HFF-Myc (cell line): ENCODE results near the gene ZNF473.

Source experiments
- DNase-seq: peaks from one replicate; pipeline ENCODE4 v3.0.0-alpha.2; 2011; ENCODE audit warnings: low read depth; ENCODE audit errors: extremely low read depth
- H3K4me3 ChIP-seq: replicated peaks from 2 replicates; pipeline ENCODE4 v1.5.1; 2011; ENCODE audit warnings: low read depth, mild to moderate bottlenecking, control low read depth, low read length
- TF ChIP-seq, protein P1 (sequence below): IDR thresholded peaks from 2 replicates; pipeline ENCODE4 v1.5.1; 2012; ENCODE audit warnings: mild to moderate bottlenecking, low read depth, low read length, control low read depth; ENCODE audit errors: missing control alignments

ZNF473 gene

DNA sequence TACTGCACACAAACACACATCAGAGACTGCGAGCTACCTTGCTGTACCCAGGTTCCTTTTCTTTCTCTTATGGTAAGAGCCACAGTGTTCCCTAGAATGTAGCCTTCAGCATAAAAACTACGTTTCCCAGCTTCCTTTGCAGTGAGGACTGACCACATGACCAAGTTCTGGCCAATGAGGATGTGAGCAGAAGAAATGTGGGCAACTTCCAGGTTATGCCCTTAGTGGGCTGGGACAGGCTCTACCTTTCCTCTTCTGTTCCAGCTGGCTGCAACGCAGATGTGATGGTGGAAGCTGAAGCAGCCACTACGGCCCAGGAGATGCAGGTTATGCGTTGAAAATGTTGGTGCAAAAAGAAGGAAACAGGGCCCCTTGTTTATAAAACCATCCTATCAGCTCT is 28.1 kb upstream of the ZNF473 start:
- no peak for DNase-seq
- TF ChIP-seq, protein P1, sequence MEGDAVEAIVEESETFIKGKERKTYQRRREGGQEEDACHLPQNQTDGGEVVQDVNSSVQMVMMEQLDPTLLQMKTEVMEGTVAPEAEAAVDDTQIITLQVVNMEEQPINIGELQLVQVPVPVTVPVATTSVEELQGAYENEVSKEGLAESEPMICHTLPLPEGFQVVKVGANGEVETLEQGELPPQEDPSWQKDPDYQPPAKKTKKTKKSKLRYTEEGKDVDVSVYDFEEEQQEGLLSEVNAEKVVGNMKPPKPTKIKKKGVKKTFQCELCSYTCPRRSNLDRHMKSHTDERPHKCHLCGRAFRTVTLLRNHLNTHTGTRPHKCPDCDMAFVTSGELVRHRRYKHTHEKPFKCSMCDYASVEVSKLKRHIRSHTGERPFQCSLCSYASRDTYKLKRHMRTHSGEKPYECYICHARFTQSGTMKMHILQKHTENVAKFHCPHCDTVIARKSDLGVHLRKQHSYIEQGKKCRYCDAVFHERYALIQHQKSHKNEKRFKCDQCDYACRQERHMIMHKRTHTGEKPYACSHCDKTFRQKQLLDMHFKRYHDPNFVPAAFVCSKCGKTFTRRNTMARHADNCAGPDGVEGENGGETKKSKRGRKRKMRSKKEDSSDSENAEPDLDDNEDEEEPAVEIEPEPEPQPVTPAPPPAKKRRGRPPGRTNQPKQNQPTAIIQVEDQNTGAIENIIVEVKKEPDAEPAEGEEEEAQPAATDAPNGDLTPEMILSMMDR: no peak
- H3K4me3 ChIP-seq: no peak overlapping the region

DNA sequence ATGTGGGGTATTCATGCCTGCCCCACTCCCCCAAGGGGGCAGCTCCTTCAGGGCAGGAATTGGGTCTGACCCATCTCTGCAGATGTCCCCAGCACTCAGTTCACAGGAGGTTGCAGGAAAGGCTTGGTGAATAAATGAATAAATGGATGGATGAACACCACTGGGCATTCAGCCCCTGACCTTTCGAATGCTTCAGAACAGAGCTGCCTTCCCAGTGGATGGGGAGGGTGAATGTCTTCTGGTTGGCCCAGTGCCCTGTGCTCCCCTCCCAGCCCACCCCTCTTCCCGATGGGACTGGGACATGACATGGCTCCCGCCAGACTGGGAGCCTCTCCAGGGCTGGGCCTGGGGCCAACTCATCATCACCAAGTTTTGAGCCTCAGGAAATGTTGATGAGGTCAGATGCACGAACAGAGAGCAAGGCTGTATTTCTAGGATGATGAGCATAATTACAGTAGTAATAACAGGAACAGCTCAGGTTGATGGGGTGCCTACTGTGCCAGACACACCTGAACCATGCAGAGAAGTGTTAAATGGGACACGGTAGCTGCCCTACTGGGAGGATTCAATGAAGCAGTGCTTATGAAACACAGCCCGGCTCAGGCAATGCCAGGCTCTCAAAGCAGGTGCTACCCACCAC is 26.3 kb upstream of the ZNF473 start:
- DNase-seq: no peak
- TF ChIP-seq, protein P1: no peak
- H3K4me3 ChIP-seq: no peak overlapping the region

DNA sequence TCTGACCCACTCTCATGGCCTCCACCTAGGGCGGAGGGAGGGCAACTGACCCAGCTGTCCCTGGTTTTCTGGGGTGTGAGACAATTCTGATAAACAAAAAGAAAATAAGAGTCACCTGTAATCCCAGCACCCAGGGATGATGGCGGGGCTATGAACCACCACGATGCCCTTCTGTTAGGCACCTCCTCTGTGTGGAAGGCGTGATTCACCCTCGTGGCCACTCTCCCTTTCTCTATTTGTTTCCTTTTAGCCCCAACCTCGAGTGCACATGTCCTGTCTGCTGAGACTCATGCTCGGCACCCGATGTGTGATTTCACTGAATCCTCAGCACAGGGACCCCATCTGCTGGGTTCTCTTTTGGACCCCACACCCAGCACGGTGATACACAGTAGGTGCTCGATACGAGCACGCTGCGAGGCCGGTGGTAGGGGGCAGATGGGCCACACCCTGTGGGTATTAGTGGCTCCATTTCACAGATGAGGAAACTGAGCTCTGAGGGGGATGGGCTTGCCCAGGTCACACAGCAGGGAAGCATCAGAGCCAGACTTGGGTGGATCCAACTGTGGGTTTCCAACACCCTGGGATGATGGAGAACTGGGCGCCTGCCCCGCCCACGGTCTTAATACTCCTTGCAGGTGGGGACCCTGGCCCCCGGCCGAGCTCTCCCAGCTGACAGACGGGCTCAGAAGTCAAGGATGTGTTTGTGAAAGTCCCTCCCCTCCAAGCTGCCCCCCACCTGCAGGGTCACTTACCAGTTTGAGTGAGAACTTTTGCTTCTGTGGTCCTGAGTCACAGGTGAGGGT is 25.6 kb upstream of the ZNF473 start:
- TF ChIP-seq, protein P1: no peak
- DNase-seq: no peak
- no peak overlapping the region for H3K4me3 ChIP-seq

DNA sequence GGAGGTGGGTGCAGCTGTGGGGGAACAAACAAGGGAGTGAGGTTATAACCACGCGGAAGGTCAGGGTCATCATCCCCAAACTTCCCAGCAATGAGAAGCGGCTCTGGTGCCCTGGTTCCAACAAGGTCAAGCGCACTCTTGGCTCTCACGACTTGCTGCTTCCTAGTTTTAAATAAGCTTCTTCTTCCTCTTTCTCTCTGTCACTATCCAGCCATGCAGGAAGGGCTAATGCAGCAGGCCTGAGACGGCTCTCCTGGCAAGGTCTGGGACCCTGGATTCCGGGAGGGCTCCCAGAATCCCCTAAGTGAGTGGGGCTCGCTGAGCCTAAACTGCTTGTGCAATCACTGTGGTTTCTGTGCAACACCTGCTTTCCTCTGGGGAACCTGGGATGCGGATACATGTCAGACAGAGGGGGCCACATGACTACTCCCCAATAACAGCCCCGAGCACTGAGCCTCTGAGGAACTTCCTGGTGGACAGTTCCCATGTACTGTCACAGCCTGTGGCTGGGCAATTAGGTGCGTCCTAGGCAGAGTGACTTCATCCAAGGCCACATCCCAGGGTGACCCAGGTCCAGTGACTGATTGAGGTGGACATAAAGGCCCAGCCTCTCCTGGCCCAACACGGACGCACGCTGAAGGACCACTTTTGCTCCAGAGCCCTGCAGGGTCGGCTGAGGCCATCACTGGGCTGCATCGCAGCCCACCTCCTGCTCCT is 24.8 kb upstream of the ZNF473 start:
- no peak for DNase-seq
- TF ChIP-seq, protein P1: no peak
- H3K4me3 ChIP-seq: no peak overlapping the region

DNA sequence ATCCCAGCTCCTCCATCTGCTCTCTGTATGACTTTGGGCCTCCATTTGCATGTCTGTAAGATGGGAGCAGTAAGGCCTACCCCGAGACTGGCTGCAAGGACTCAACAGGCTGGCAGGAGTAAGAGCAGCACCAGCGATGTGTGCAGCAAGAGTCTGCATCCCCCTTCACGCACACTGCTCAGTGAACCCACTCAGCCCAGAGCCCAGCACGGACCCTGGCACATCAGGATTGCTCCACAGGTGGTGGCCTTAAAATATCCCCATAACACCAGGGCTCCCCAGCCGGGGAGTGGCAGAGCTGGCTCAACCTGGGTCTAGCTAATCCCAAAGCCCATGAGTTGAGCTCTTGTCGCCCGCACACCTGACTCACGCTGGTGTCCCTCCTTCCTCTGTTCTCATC is 24.0 kb upstream of the ZNF473 start:
- DNase-seq: no peak
- H3K4me3 ChIP-seq: no peak overlapping the region
- TF ChIP-seq, protein P1: no peak

DNA sequence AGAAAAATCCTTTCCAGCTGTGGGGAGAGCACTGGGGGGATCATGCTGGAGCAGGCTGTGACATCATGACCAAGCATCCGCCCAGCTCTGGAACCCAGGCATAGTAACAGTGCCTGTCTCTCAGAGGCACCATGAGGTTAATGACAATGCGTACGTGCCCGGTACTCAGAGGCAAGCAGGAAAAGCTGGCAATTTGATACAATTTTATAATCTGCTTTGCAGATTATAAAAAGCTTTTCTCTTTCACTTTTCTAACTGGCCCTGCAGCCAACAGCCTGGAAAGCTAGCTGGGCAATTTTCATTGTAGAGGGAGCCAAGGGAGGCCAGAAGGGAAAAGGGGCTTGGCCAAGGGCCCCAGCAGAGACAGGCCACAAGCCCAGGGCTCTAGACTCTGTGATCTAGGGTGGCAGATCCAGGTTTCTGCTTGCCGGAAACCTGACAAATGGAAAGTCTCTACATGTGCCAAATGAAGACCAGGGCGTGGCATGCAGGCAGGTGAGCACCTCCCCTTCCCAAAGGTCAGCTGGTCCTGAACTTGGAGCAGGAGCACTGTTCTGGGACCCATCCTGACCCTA is 23.3 kb upstream of the ZNF473 start:
- no peak overlapping the region for H3K4me3 ChIP-seq
- DNase-seq: no peak
- TF ChIP-seq, protein P1: no peak
